ENCODE measurements around the gene GRM6.

The GRM6 gene

GRCh38 chr5:178994580-178995340, at the start of gene GRM6:
GRM6 (minus strand) TSS chr5:178995320; CDS start chr5:178994944, 376 bp downstream.
- no peak for DNase-seq

- DNase-seq, result no peak
Measured at GRCh38 chr5:179044765-179045164, 49.6 kb upstream of the GRM6 start.

GRCh38 chr5:179033004-179033580, 38.0 kb upstream of the GRM6 start:
- DNase-seq, result no peak

GRCh38 chr5:179023528-179024189, 28.5 kb upstream of the GRM6 start, which contains the start of gene ZNF879:
ZNF879 (plus strand) TSS chr5:179023804; CDS start chr5:179025005, 1,201 bp downstream.
- DNase-seq, result peak; percentile 75

GRCh38 chr5:179008667-179009066, 13.5 kb upstream of the GRM6 start:
- DNase-seq, result no peak

- DNase-seq, result no peak
Measured at GRCh38 chr5:179006564-179006963, 11.4 kb upstream of the GRM6 start.

- no peak for DNase-seq
Measured at GRCh38 chr5:178998441-178998840, 3.3 kb upstream of the GRM6 start.

GRCh38 chr5:178997191-178997590, 2.1 kb upstream of the GRM6 start:
- no peak for DNase-seq

- DNase-seq, result no peak
Measured at GRCh38 chr5:178996156-178996555, 1.0 kb upstream of the GRM6 start.

GRCh38 chr5:178995341-178995690, 196 bp upstream of the GRM6 start:
- DNase-seq, result no peak

- no peak for DNase-seq
Measured at GRCh38 chr5:178993955-178994579, 1.1 kb downstream of the GRM6 start.

- no peak for DNase-seq
Measured at GRCh38 chr5:178993236-178993765, 1.8 kb downstream of the GRM6 start.

GRCh38 chr5:178992291-178992895, 2.7 kb downstream of the GRM6 start:
- DNase-seq, result no peak

- DNase-seq, result no peak
Measured at GRCh38 chr5:178991190-178992145, 3.7 kb downstream of the GRM6 start.

GRCh38 chr5:178990491-178990890, 4.6 kb downstream of the GRM6 start:
- no peak for DNase-seq

- no peak for DNase-seq
Measured at GRCh38 chr5:178989311-178989710, 5.8 kb downstream of the GRM6 start.

- DNase-seq, result no peak
Measured at GRCh38 chr5:178988436-178989220, 6.5 kb downstream of the GRM6 start.

- DNase-seq, result no peak
Measured at GRCh38 chr5:178986326-178986960, 8.7 kb downstream of the GRM6 start.

GRCh38 chr5:178984145-178985072, 10.7 kb downstream of the GRM6 start:
- DNase-seq, result no peak
